Retinal pigment epithelial cell (primary cell): ENCODE data around the gene MACO1.

Source experiments
- DNase-seq: peaks from one replicate; pipeline ENCODE4 v3.0.0-alpha.2; 2010; ENCODE audit warnings: low read depth
- H3K4me3 ChIP-seq: 2 replicates; pipeline ENCODE4 v1.5.1; 2011; ENCODE audit warnings: mild to moderate bottlenecking, low read length, control low read depth, moderate library complexity
- CTCF ChIP-seq: conservative IDR thresholded peaks from 2 replicates; pipeline ENCODE4 v1.5.1; 2011; ENCODE audit warnings: low read depth, low read length, control low read depth, inconsistent platforms

The MACO1 gene

DNA sequence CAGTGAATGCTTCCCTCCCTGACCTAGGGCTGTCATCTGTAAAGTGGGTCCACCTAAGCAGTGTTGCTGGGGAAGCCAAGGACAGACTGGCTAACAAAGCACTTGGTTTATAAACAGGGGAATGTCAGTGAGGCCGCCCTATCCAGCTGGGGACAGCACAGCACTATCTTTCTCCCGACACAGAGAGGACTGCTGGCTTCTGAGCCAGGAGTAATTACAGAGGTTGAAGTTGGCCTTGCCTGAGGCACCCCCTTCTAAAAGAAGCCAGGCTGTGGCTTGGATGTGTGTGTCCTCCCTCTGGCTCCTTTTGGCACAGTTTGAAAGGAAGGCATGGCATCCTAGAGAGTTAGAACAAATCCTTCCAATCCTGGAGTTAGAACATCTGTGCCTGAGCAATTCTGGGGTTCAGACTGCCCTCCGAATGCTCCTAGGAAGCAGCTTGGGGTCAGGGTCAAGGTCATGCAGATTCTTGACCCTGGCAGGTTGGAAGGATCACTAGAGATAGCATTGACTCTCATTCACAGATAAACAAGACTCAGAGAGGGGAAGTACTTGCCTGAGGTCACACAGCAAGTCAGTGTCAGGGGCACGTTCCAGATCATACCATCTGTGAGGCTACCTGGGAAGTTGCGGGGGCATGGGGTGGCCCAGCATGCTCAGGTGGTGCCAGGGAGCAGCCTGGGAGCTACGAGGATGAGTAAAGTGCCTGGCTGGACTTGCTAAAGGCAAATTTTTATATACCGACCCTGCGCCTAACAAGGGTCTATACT, 111.4 kb downstream of the MACO1 start:
- H3K4me3 ChIP-seq: no peak overlapping the region
- no peak for TF ChIP-seq CTCF
- DNase-seq: no peak

DNA sequence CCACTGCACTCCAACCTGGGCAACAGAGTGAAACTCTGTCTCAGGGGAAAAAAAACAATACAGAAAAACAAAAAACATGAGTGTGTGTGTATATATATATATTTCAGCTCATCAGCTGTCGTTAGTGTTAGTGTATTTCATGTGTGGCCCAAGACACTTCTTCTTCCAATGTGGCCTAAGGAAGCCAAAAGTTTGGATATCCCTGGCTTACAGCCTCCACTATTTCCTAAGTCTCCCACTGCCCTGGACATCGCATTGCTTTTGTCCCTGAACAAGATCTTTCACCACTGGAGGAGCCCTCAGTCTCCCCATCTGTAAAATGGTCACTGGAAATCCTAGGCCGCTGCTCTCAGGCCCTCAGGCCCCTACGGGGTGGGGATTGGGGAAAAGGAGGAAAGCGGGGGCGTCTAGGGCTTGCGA, 112.3 kb downstream of the MACO1 start:
- no peak for DNase-seq
- TF ChIP-seq CTCF: no peak
- peak overlapping the region; percentile 33 for H3K4me3 ChIP-seq

DNA sequence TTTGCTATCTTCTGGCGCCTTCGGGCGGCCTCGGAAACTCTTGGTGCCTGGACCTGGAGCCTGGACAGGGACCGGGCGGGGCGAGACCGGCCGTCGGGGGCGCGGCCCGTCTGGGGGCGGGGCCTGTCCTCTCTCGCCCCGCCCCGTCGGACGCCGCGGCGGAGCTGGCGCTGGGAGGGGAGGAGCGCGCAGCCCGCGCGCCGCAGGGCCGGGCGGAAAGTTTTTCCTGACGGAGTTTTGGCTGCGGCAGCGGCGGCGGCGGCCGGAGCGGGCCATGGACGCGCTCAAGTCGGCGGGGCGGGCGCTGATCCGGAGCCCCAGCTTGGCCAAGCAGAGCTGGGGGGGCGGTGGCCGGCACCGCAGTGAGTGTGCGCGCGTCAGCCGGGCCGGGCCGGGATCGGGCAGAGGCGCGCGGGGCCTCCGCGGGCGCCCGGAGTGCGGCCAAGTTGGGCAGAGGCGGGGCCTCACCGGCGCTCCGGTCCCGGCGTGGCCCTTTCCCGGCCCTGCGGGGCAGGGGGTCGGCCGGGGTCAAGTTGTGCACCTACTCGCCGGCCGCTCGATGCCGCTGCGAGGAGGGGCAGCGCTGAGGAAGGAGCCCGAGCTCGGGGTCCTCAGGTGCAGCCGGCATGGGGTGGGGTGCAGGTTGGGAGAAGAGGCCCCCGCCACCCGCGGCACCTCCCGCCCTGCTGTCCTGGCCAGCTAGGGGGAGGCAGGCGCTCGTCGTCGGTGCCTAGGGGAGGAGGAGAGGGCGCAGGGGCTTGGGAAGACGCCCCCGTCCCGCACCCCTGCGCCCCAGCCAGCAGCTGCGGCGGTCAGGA, 112.9 kb downstream of the MACO1 start, which contains the start of gene LDLRAP1:
Gene LDLRAP1 (plus strand): TSS at position 182 of the 818 bp plus-strand sequence. CDS start 93 bp downstream, at position 275.
- H3K4me3 ChIP-seq: peak within 1 kb of the TSS; percentile 69
- DNase-seq: no peak
- TF ChIP-seq CTCF: no peak

DNA sequence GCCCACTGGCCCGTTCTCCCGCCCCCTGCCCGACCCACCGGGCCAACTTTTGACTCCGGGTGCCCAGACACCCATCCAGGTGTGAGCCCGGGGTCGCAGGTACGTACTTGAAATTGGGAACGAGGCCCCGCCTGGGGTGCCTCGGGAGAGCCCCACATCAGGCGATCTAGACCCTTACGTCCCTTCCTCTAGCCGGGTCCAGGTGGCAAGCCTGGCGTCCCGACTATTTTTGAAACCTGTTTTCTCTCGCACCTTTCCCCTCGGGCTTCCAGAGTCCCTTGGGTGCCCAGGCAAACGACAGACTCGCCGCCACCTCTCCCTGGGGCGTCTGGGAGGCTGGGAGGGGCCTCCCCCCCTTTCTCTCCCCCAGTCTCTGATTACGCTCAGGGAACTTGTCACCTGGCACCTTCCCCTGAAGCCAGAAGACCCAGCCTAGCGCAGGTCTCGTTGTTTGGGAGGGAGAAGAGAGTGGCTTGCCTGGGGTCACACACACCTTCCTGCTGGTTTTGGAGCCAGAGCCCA, 113.6 kb downstream of the MACO1 start:
- TF ChIP-seq CTCF: no peak
- H3K4me3 ChIP-seq: peak overlapping the region; percentile 69
- DNase-seq: no peak

DNA sequence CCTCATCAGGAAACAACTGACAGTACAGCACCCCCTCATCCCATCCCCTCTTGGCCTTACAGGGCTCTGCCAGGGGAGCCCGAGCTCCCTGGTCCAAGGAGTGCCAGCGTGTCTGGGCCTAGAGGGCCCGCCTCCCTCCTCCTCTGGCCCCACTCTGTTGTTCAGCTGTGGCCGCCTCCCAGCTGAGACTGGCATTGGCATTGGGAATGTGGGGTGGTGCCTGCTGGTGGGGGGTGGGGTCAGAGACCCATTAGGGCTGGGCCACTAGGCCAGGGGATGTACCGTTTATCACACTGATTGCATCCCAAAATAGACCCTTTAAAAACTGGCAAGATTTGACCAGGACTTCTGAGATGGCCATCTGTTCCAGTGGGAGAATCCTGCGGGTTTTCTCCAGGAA, 114.1 kb downstream of the MACO1 start:
- DNase-seq: no peak
- H3K4me3 ChIP-seq: peak overlapping the region; percentile 69

DNA sequence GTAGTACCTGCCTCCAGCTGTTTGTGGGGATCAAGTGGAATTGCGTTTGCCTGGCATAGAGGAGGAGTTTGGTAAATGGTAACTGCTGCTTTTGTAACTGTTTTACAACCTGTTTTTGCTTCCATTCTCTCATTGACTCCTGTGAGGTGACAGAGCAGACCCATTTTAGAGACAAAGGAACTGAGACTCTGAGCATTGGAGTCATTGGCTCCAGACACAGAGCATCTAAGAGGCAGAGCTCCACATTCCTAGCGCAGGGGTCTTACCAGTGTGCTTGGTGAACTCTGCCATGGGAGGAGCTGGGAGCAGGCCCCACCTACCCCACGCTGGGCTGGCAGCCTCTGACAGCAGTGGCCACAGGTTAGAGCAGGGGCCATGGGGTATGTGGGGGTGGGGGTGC, 115.1 kb downstream of the MACO1 start:
- no peak for DNase-seq
- H3K4me3 ChIP-seq: no peak overlapping the region
- no peak for TF ChIP-seq CTCF

More for the DNA sequence above, 114.1 kb downstream of the MACO1 start:
- TF ChIP-seq CTCF: no peak
